HG02870 (cell line): Measurements from ENCODE around the gene PPARA.

Experiments
- ATAC-seq: cut with Tn5 transposase; IDR thresholded peaks from one replicate; pipeline ENCODE4 v1.9.1; 2021; ENCODE audit warnings: mild to moderate bottlenecking, moderate library complexity; ENCODE audit not compliant: unreplicated experiment

PPARA gene

GRCh38 chr22:46142548-46143490, 7.5 kb upstream of the PPARA start:
- no peak for ATAC-seq

GRCh38 chr22:46143491-46144147, 6.7 kb upstream of the PPARA start:
- ATAC-seq, result no peak

GRCh38 chr22:46145361-46145851, 4.9 kb upstream of the PPARA start:
- no peak for ATAC-seq

GRCh38 chr22:46145896-46146295, 4.4 kb upstream of the PPARA start:
- no peak for ATAC-seq

- ATAC-seq, result no peak
These were observed 4.0 kb upstream of the PPARA start for GRCh38 chr22:46146329-46146728.

GRCh38 chr22:46147061-46147460, 3.3 kb upstream of the PPARA start:
- ATAC-seq, result no peak

GRCh38 chr22:46147471-46148267, 2.7 kb upstream of the PPARA start:
- no peak for ATAC-seq

GRCh38 chr22:46148336-46148735, 2.0 kb upstream of the PPARA start:
- ATAC-seq, result no peak

- ATAC-seq, result no peak
These were observed 1.4 kb upstream of the PPARA start for GRCh38 chr22:46148816-46149511.

- ATAC-seq, result no peak
These were observed 753 bp upstream of the PPARA start for GRCh38 chr22:46149512-46150033.

GRCh38 chr22:46150655-46151477, 540 bp downstream of the PPARA start:
- peak; percentile 22 for ATAC-seq

- no peak for ATAC-seq
These were observed 3.6 kb downstream of the PPARA start for GRCh38 chr22:46153930-46154329.

GRCh38 chr22:46156031-46156430, 5.7 kb downstream of the PPARA start:
- ATAC-seq, result no peak

- no peak for ATAC-seq
These were observed 8.0 kb downstream of the PPARA start for GRCh38 chr22:46158283-46158682.

GRCh38 chr22:46159212-46159611, 8.9 kb downstream of the PPARA start:
- no peak for ATAC-seq

GRCh38 chr22:46159777-46160176, 9.5 kb downstream of the PPARA start:
- ATAC-seq, result no peak

- no peak for ATAC-seq
These were observed 12.0 kb downstream of the PPARA start for GRCh38 chr22:46162285-46162684.

GRCh38 chr22:46162771-46163556, 12.6 kb downstream of the PPARA start:
- ATAC-seq, result no peak

- no peak for ATAC-seq
These were observed 13.2 kb downstream of the PPARA start for GRCh38 chr22:46163557-46163888.
